ENCODE results near the gene KRT14. TPM values are rescaled to one million over a fixed set of nuclear protein-coding genes. Genes with fewer than 3 reads are reported as not detected.

KRT14 gene
- total and polyA plus RNA-seq, 2 donors = 0.14 TPM; not detected in 1

- 90% methylated on average over 7 of the region's 7 CpGs for WGBS
- Histone ChIP-seq H3K36me3 (ENCODE audit: insufficient read depth) (no peaks in the 10 kb centered on the region), H3K4me1 (ENCODE audit: insufficient read depth) (no peaks in the 10 kb centered on the region), H3K4me3 (ENCODE audit: low read depth, low read length) (no peak overlapping the region), H3K27ac (ENCODE audit: low read depth) (no peak overlapping the region)
- DNase-seq (ENCODE audit: extremely low spot score) = no peak
Measured at GRCh38 chr17:41537614-41537954, 49.1 kb downstream of the KRT14 start.

- Histone ChIP-seq H3K36me3 (ENCODE audit: insufficient read depth) (no peaks in the 10 kb centered on the region), H3K27ac (ENCODE audit: low read depth) (no peak overlapping the region), H3K4me1 (ENCODE audit: insufficient read depth) (no peaks in the 10 kb centered on the region), H3K4me3 (ENCODE audit: low read depth, low read length) (no peak overlapping the region)
- WGBS = 86% methylated on average over 7 of the region's 7 CpGs
- DNase-seq (ENCODE audit: extremely low spot score) = no peak
Measured at GRCh38 chr17:41536741-41537613, 49.7 kb downstream of the KRT14 start.

- Histone ChIP-seq H3K4me3 (ENCODE audit: low read depth, low read length) (no peak overlapping the region), H3K36me3 (ENCODE audit: insufficient read depth) (no peaks in the 10 kb centered on the region), H3K27ac (ENCODE audit: low read depth) (no peak overlapping the region), H3K4me1 (ENCODE audit: insufficient read depth) (no peaks in the 10 kb centered on the region)
- 63% methylated on average over 15 of the region's 15 CpGs for WGBS
- no peak for DNase-seq (ENCODE audit: extremely low spot score)
Measured at GRCh38 chr17:41535764-41536481, 50.8 kb downstream of the KRT14 start.

GRCh38 chr17:41534899-41535546, 51.7 kb downstream of the KRT14 start:
- H3K36me3 ChIP-seq (ENCODE audit: insufficient read depth) = no peaks in the 10 kb centered on the region
- no peak for DNase-seq (ENCODE audit: extremely low spot score)

GRCh38 chr17:41533613-41534012, 53.1 kb downstream of the KRT14 start:
- H3K27ac ChIP-seq (ENCODE audit: low read depth) = no peak overlapping the region
- DNase-seq (ENCODE audit: extremely low spot score) = no peak
- H3K4me3 ChIP-seq (ENCODE audit: low read depth, low read length) = no peak overlapping the region
- 83% methylated on average over 7 of the region's 7 CpGs for WGBS
- H3K4me1 ChIP-seq (ENCODE audit: insufficient read depth) = no peaks in the 10 kb centered on the region
- no peaks in the 10 kb centered on the region for H3K36me3 ChIP-seq (ENCODE audit: insufficient read depth)

More at GRCh38 chr17:41534899-41535546, 51.7 kb downstream of the KRT14 start:
- H3K27ac ChIP-seq (ENCODE audit: low read depth) = no peak overlapping the region
- no peak overlapping the region for H3K4me3 ChIP-seq (ENCODE audit: low read depth, low read length)
- 77% methylated on average over 7 of the region's 7 CpGs for WGBS
- H3K4me1 ChIP-seq (ENCODE audit: insufficient read depth) = no peaks in the 10 kb centered on the region

- 75% methylated on average over 9 of the region's 9 CpGs for WGBS
- Histone ChIP-seq H3K4me1 (ENCODE audit: insufficient read depth) (no peaks in the 10 kb centered on the region), H3K4me3 (ENCODE audit: low read depth, low read length) (no peak overlapping the region), H3K27ac (ENCODE audit: low read depth) (no peak overlapping the region), H3K36me3 (ENCODE audit: insufficient read depth) (no peaks in the 10 kb centered on the region)
- no peak for DNase-seq (ENCODE audit: extremely low spot score)
Measured at GRCh38 chr17:41532947-41533570, 53.6 kb downstream of the KRT14 start.

Other genes with a start within 250 kb of the KRT14 start
- not detected for gene KRT33A, start 236.1 kb downstream of the KRT14 start, total RNA-seq
- gene KRT33A, start 236.1 kb downstream of the KRT14 start, polyA plus RNA-seq = not detected
- not detected for gene KRT33B, start 217.1 kb downstream of the KRT14 start, total RNA-seq
- not detected for gene KRT33B, start 217.1 kb downstream of the KRT14 start, polyA plus RNA-seq
- gene KRT34, start 204.6 kb downstream of the KRT14 start, total RNA-seq = not detected
- not detected for gene KRT34, start 204.6 kb downstream of the KRT14 start, polyA plus RNA-seq
- 0.16 TPM for gene KRT31, start 189.3 kb downstream of the KRT14 start, total RNA-seq
- gene KRT31, start 189.3 kb downstream of the KRT14 start, polyA plus RNA-seq = not detected
- not detected for gene KRT37, start 162.3 kb downstream of the KRT14 start, total RNA-seq
- gene KRT37, start 162.3 kb downstream of the KRT14 start, polyA plus RNA-seq = not detected
- not detected for gene KRT38, start 145.9 kb downstream of the KRT14 start, total RNA-seq
- not detected for gene KRT38, start 145.9 kb downstream of the KRT14 start, polyA plus RNA-seq
- not detected for gene KRT32, start 119.5 kb downstream of the KRT14 start, total RNA-seq
- gene KRT32, start 119.5 kb downstream of the KRT14 start, polyA plus RNA-seq = not detected
- gene KRT35, start 105.7 kb downstream of the KRT14 start, total RNA-seq = not detected
- gene KRT35, start 105.7 kb downstream of the KRT14 start, polyA plus RNA-seq = not detected
- gene KRT36, start 97.0 kb downstream of the KRT14 start, total RNA-seq = not detected
- not detected for gene KRT36, start 97.0 kb downstream of the KRT14 start, polyA plus RNA-seq
- gene KRT13, start 81.3 kb downstream of the KRT14 start, total RNA-seq = 356 TPM
- 401 TPM for gene KRT13, start 81.3 kb downstream of the KRT14 start, polyA plus RNA-seq
- gene KRT15, start 68.0 kb downstream of the KRT14 start, total RNA-seq = 4.7 TPM
- 11.9 TPM for gene KRT15, start 68.0 kb downstream of the KRT14 start, polyA plus RNA-seq
- 299 TPM for gene KRT19, start 58.6 kb downstream of the KRT14 start, total RNA-seq
- gene KRT19, start 58.6 kb downstream of the KRT14 start, polyA plus RNA-seq = 418 TPM
- gene KRT9, start 14.8 kb downstream of the KRT14 start, total RNA-seq = not detected
- not detected for gene KRT9, start 14.8 kb downstream of the KRT14 start, polyA plus RNA-seq
- not detected for gene KRT16, start 25.9 kb upstream of the KRT14 start, total RNA-seq
- 0.20 TPM for gene KRT16, start 25.9 kb upstream of the KRT14 start, polyA plus RNA-seq
- 33.5 TPM for gene KRT17, start 37.7 kb upstream of the KRT14 start, total RNA-seq
- 72.1 TPM for gene KRT17, start 37.7 kb upstream of the KRT14 start, polyA plus RNA-seq
- 96.6 TPM for gene EIF1, start 102.0 kb upstream of the KRT14 start, total RNA-seq
- gene EIF1, start 102.0 kb upstream of the KRT14 start, polyA plus RNA-seq = 649 TPM
- not detected for gene GAST, start 125.4 kb upstream of the KRT14 start, total RNA-seq
- gene GAST, start 125.4 kb upstream of the KRT14 start, polyA plus RNA-seq = not detected
- not detected for gene HAP1, start 147.7 kb upstream of the KRT14 start, total RNA-seq
- 0.27 TPM for gene HAP1, start 147.7 kb upstream of the KRT14 start, polyA plus RNA-seq
- gene JUP, start 199.8 kb upstream of the KRT14 start, total RNA-seq = 51.4 TPM
- gene JUP, start 199.8 kb upstream of the KRT14 start, polyA plus RNA-seq = 53.8 TPM
- 32.1 TPM for gene P3H4, start 225.1 kb upstream of the KRT14 start, total RNA-seq
- gene P3H4, start 225.1 kb upstream of the KRT14 start, polyA plus RNA-seq = 11.5 TPM
- gene FKBP10, start 226.1 kb upstream of the KRT14 start, total RNA-seq = 166 TPM
- gene FKBP10, start 226.1 kb upstream of the KRT14 start, polyA plus RNA-seq = 84.5 TPM
- 40.8 TPM for gene NT5C3B, start 249.3 kb upstream of the KRT14 start, total RNA-seq
- gene NT5C3B, start 249.3 kb upstream of the KRT14 start, polyA plus RNA-seq = 67.9 TPM

All from urinary bladder (tissue), 4 donors.